ENCODE data around the gene UGT1A10.
"Not testable (repeated sequence)": the region's sequence is repeated elsewhere in the genome, so short reads cannot be mapped to it uniquely, and the experiment has no call there.

UGT1A10 gene

DNA sequence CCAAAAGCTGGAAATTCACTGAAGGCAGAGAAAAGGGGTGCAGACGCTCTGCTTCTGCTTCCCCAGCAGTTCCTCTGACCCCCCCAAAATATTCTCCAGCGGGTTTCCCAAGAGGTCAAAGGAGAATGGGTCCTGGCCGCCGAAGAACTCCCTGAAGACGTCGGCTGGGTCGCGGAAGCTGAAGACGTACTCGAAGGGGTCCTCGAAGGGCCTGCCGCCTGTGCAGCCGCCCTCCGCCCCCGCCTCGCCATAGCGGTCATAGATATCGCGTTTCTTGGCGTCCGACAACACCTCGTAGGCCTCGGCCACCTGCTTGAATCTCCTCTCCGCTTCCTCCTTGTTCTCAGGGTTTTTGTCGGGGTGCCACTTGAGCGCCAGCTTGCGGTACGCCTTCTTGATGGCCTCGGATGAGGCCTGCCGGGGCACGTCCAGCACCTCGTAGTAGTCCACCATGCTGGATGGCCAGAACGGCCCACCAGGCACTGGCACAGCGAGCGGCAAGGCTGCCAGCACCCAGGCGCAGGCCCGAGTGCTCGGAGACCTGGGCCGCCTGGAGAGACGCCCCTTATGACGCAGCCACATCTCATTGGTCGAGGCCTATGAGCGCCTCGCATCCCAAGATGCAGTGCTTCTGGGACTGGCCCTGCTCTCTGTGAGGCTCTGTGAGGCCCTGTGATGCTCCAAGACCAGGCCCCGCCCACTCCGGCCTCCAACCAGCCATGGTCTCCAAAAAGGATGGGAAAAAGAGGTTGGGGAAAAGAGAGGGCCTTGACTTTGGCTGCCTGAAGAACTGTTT lies 107.4 kb downstream of the UGT1A10 start:
- no peak for DNase-seq (ENCODE audit: low read depth in 2 of 2)

DNA sequence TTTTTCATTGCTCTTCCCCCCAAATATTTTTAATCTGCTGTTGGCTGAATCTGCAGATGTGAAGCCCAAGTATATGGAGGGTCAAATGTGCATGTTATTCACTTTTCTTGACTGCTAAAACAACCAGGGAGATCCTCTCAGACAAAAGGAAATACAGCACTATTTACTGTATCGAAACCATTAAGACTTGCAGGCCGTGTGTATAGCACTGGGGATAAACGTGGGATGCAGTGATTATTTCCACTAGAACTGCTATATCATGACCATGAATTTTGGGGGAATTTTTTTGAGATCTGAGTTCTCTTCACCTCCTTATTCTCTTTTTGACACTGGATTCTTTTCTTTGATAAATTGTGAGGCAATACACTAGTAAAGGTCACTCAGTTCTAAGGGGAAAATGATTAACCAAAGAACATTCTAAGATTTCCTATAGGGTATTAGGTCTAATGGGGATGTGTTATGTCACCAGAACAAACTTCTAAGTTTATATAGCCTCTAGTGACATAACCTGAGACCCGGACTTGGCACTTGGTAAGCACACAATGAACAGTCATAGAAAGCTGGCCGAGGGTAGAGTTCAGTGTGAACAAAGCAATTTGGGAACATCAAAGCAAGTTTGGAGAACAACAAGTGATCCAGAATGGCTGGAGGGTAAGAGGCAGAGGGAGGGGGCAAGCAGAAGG lies 109.0 kb downstream of the UGT1A10 start:
- DNase-seq (ENCODE audit: low read depth in 2 of 2) = no peak

DNA sequence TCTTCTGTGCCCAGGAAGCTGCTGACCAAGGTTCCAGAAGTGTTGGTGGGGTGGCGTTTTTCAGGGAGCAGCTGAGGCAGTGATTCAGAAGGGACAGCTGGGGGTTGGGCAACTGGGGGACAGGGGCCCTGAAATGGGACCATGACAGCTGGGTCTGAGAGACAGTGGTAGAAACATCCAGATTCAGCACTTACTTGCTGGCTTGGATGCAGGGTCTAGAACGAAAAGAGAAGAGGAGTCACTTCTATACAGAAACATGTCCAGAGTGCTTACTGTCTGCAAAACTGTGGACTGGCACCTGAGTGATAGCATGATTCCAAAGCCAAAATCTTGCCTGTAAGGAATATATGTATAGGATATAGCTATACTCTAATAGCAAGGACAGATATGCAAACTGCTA lies 109.6 kb downstream of the UGT1A10 start:
- not testable (repeated sequence) for DNase-seq (ENCODE audit: low read depth in 2 of 2)

DNA sequence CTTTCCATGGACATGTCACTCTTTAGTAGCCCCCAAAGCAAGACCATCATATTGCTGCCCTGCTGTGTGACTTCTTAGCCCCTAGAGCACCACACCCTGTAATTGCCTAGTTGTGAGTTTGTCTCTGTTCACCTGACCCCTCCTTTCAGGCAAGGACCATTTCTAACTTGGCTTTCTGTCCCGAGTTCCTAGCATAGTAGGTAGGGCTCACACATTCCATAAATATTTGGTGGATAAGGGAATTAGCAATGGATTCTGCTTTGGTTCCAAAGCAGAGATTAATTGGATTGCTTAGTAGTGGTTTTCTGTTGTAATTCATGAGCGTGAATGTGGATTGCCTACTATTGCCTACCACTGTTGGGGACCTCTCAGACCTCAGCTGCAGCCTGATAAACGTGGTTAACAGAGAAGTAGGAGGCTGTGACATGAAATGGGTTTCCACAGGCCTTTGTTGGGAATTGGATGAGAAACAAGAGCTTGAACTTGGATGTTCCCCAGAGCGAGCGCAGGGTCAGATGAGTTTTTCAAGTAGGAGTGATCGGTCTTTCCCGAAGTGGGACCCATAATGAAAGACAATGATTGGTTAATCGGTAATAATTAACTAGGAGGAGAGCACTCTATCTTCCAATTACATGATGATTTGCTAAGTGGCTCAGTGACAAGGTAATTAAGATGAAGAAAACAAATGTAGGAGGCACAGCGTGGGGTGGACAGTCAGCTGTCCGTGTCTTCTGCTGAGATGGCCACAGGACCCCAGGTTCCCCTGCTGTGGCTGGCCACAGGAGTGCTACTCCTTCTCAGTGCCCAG lies 110.4 kb downstream of the UGT1A10 start:
- no peak for DNase-seq (ENCODE audit: low read depth in 2 of 2)

DNA sequence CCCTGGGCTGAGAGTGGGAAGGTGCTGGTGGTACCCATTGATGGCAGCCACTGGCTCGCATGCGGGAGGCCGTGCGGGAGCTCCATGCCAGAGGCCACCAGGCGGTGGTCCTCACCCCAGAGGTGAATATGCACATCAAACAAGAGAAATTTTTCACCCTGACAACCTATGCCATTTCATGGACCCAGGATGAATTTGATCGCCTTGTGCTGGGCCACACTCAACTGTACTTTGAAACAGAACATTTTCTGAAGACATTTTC lies 111.0 kb downstream of the UGT1A10 start:
- DNase-seq (ENCODE audit: low read depth in 2 of 2) = no peak

DNA sequence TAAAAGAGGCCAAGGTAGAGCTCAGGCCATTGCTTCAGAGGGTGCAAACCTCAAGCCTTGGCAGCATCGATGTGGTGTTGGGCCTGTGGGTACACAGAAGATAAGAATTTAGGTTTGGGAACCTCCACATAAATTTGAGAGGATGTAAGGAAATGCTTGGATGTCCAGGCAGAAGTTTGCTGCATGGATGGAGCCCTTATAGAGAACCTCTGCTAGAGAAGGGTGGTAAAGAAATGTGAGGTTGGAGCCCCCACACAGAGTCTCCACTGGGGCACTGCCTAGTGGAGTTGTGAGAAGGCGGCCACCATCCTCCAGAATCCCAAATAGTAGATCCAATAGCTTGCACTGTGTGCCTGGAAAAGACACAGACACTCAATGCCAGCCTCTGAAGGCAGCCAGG lies 114.4 kb downstream of the UGT1A10 start:
- DNase-seq (ENCODE audit: low read depth in 2 of 2) = not testable (repeated sequence)

DNA sequence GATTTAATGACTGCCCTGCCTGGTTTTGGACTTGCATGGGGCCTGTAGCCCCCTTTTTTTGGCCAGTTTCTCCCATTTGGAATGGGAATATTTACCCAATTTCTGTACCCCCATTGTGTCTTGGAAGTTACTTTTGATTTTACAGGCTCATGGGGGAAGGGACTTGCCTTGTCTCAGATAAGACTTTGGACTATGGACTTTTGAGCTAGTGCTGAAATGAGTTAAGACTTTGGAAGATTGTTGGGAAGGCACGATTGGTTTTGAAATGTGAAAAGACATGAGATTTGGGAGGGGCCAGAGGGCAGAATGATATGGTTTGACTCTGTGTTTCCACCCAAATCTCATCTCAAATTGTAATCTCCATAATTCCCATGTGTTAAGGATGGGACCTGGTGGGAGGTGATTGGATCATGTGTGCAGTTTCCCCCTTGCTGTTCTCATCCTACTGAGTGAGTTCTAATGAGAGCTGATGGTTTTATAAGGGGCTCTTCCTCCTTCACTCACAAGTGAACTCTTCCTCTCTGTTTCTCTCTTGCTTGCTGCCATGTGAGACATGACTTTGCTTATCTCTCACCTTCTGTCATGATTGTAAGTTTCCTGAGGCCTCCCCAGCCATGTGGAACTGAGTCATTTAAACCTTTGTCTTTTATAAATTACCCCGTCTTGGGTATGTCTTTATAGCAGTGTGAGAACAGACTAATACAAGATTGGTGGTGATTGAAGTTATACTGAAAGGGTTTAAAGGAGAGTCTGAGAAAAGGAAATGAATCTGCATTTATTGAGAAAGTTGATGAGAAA lies 115.2 kb downstream of the UGT1A10 start:
- not testable (repeated sequence) for DNase-seq (ENCODE audit: low read depth in 2 of 2)

DNA sequence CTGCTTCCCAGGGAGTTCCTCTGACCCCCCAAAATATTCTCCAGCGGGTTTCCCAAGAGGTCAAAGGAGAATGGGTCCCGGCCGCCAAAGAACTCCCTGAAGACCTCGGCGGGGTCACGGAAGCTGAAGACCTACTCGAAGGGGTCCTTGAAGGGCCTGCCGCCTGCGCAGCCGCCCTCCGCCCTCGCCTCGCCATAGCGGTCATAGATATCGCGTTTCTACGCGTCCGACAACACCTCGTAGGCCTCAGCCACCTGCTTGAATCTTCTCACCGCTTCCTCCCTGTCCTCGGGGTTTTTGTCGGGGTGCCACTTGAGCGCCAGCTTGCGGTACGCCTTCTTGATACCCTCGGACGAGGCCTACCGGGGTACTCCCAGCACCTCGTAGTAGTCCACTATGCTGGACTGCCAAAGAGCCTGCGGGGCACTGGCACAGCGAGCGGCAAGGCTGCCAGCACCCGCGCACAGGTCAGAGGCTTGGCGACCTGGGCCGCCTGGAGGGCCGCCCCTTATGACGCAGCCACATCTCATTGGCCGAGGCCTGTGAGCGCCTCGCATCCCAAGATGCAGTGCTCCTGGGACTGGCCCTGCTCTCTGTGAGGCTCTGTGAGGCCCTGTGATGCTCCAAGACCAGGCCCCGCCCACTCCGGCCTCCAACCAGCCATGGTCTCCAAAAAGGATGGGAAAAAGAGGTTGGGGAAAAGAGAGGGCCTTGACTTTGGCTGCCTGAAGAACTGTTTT lies 118.8 kb downstream of the UGT1A10 start:
- DNase-seq (ENCODE audit: low read depth in 2 of 2) = no peak

DNA sequence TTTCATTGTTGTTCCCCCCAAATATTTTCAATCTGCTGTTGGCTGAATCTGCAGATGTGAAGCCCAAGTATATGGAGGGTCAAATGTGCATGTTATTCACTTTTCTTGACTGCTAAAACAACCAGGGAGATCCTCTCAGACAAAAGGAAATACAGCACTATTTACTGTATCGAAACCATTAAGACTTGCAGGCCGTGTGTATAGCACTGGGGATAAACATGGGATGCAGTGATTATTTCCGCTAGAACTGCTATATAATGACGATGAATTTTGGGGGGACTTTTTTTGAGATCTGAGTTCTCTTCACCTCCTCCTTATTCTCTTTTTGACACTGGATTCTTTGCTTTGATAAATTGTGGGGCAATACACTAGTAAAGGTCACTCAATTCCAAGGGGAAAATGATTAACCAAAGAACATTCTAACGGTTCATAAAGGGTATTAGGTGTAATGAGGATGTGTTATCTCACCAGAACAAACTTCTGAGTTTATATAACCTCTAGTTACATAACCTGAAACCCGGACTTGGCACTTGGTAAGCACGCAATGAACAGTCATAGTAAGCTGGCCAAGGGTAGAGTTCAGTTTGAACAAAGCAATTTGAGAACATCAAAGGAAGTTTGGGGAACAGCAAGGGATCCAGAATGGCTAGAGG lies 120.3 kb downstream of the UGT1A10 start:
- DNase-seq (ENCODE audit: low read depth in 2 of 2) = no peak

DNA sequence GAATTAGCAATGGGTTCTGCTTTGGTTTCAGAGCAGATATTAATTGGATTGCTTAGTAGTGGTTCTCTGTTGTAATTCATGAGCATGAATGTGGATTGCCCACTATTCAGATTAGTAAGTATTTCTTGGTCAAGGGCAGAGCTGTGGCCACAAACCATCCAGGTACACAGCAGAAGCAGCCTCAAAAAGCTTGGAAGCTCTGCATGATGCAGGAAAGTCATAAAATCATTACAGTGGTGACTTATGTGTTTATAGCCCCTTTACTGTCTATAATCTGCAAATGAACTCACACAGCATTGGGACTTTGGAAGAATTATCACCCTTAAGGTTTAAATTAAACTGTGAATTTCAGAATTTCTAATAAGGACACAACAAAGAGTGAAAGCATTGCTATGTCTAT lies 121.9 kb downstream of the UGT1A10 start:
- DNase-seq (ENCODE audit: low read depth in 2 of 2) = no peak

DNA sequence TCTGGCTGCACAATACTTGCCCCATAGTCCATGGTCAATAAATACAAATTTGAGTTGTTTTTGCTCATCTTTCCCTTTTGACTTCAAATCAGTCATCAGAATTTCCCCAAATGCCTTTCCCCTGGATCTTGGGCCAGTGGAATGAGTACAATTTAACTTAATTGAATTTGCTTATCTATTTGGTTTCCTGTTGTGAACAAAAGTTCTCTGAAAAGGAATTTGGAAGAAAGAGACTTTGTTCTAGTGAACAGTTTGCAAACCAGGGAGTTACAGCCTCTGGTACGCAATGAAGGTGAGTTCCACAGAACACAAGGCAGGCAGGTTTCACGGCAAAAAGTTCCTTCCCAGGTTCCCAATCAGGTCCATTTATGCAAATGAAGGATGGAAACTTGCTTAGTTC lies 122.6 kb downstream of the UGT1A10 start:
- no peak for DNase-seq (ENCODE audit: low read depth in 2 of 2)

DNA sequence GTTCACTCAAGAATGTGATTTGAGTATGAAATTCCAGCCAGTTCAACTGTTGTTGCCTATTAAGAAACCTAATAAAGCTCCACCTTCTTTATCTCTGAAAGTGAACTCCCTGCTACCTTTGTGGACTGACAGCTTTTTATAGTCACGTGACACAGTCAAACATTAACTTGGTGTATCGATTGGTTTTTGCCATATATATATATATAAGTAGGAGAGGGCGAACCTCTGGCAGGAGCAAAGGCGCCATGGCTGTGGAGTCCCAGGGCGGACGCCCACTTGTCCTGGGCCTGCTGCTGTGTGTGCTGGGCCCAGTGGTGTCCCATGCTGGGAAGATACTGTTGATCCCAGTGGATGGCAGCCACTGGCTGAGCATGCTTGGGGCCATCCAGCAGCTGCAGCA lies 123.8 kb downstream of the UGT1A10 start, which contains the start of gene UGT1A1:
Gene UGT1A1, plus strand, starts transcription at position 228 of the 400 bp plus-strand sequence. Its CDS starts 18 bp downstream, at position 246.
- DNase-seq (ENCODE audit: low read depth in 2 of 2) = no peak

DNA sequence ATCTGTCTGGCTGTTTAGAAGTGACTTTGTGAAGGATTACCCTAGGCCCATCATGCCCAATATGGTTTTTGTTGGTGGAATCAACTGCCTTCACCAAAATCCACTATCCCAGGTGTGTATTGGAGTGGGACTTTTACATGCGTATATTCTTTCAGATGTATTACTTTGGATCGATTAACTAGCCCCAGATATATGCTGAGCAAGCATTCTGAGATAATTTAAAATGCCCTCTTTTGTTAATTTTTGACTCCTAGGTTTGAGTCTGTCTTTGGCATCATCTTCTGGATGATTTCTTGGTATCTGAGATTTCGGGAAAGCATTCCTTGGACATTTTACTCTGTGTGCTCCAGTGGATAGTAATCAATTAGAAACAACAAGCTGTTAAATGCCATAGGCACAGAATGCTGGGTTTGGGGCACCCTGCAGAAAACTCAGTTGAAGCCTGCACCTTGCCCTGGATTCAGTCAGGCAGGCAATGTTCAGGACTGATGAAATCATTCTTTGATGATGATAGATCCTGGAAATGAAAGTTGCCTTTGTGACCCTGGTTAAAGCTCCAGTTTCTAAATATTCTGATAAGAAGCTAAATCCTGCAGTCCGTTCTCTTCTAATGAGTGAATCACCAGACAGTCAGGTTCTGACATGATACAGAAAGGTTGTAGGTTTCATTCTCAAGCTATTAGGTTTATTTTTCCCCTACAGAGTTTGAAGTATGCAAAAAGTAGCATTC lies 125.0 kb downstream of the UGT1A10 start:
- no peak for DNase-seq (ENCODE audit: low read depth in 2 of 2)

DNA sequence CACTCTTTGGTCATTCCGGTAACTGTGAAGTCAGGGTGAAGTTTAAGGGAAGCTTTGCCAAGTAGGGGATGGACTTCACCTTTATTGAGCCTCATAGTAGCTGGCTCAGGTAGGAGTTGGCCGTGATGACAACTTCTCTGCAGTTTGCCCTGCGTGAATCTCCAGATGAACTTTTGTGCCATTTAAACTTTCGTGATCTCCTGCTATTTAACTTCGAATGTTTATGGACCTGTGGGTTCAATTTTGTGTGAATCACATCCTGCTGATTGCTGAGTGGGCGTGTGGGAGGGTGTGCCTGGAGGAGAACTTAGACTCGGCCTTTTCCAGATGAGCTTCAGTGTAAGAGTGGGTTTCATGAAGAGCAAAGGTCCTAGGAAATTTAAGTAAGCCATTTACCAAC lies 128.0 kb downstream of the UGT1A10 start:
- no peak for DNase-seq (ENCODE audit: low read depth in 2 of 2)

DNA sequence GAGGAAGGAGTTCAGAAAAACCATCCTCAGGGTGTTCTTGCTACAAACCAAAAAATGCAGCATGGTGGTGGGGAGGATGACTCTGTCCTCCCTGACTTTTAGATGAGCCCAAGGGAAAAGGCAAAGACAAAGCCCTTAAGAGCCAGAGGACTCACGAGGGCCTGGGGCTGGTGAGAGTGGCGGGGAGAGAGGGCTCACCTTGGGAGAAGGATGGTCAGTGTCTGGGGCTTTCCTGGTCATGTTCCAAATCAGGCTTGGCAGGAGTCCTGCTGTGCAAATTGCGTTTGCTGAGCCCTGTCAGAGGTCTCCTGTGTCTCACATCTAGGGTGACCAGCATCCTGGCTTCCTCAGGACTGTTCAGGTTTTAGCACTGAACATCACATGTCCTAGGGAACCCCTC lies 128.5 kb downstream of the UGT1A10 start:
- DNase-seq (ENCODE audit: low read depth in 2 of 2) = no peak

DNA sequence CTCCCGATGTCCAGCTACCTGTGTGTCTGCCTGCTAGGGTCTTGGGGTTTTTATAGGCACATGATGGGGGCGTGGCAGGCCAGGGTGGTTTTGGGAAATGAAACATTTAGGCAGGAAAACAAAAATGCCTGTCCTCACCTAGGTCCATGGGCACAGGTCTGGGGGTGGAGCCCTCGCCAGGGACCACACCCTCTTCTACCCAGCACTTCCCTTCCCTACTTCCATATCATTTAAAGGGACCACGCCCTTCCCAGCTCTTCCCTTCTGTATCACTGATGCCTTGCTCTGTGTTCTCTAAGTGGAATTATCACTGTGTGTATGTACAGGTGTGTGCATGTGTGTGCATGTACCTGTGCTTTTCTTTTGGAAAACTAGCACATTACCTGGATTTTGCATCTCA lies 130.2 kb downstream of the UGT1A10 start:
- DNase-seq (ENCODE audit: low read depth in 2 of 2) = no peak

DNA sequence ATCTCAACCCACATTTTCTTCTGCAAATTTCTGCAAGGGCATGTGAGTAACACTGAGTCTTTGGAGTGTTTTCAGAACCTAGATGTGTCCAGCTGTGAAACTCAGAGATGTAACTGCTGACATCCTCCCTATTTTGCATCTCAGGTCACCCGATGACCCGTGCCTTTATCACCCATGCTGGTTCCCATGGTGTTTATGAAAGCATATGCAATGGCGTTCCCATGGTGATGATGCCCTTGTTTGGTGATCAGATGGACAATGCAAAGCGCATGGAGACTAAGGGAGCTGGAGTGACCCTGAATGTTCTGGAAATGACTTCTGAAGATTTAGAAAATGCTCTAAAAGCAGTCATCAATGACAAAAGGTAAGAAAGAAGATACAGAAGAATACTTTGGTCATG lies 131.8 kb downstream of the UGT1A10 start:
- no peak for DNase-seq (ENCODE audit: low read depth in 2 of 2)

DNA sequence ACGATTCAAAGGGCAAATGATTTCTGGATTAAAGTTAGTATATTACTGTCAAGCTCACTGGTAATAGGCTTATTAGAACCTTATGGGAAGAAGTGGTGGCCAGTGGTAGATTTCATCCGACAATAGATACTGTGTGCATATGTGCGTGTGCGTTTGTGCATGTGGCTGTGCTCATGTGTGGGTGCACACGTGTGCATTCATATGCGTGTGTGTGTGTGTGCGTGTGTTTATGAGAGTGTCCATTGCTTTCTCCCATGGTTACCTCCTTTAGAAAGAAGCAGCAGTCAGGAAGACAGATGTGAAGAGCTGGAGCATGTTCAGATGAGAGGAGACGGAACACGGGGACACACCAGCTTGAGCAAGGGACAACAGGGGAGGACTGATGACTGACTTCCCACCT lies 133.0 kb downstream of the UGT1A10 start:
- no peak for DNase-seq (ENCODE audit: low read depth in 2 of 2)

DNA sequence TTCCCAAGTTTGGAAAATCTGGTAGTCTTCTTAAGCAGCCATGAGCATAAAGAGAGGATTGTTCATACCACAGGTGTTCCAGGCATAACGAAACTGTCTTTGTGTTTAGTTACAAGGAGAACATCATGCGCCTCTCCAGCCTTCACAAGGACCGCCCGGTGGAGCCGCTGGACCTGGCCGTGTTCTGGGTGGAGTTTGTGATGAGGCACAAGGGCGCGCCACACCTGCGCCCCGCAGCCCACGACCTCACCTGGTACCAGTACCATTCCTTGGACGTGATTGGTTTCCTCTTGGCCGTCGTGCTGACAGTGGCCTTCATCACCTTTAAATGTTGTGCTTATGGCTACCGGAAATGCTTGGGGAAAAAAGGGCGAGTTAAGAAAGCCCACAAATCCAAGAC lies 135.9 kb downstream of the UGT1A10 start:
- DNase-seq (ENCODE audit: low read depth in 2 of 2) = no peak

DNA sequence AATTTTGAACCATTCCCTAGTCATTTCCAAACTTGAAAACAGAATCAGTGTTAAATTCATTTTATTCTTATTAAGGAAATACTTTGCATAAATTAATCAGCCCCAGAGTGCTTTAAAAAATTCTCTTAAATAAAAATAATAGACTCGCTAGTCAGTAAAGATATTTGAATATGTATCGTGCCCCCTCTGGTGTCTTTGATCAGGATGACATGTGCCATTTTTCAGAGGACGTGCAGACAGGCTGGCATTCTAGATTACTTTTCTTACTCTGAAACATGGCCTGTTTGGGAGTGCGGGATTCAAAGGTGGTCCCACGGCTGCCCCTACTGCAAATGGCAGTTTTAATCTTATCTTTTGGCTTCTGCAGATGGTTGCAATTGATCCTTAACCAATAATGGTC lies 136.3 kb downstream of the UGT1A10 start:
- no peak for DNase-seq (ENCODE audit: low read depth in 2 of 2)

Measured in stimulated activated CD4-positive, alpha-beta T cell treated with anti-CD3 and anti-CD28 coated beads, Interleukin-4, amount 100 ng/mL, for 48 hours (primary cell).